Epidermal melanocyte (primary cell): ENCODE measurements around the gene VPS35L.

Experiments
- DNase-seq: peaks from one replicate; pipeline ENCODE4 v3.0.0; 2011; ENCODE audit warnings: low spot score; ENCODE audit not compliant: insufficient read length

The VPS35L gene

GRCh38 chr16:19748389-19749168, 193.1 kb downstream of the VPS35L start:
- no peak for DNase-seq

GRCh38 chr16:19749571-19750080, 194.1 kb downstream of the VPS35L start:
- no peak for DNase-seq
